NT2/D1 (cell line): ENCODE results near the gene CCDC124.

Experiments
- SUZ12 ChIP-seq: IDR thresholded peaks from 2 replicates; pipeline ENCODE4 v1.6.1; 2011; ENCODE audit not compliant: insufficient read length, insufficient read depth; ENCODE audit errors: extremely low read depth
- YY1 ChIP-seq: IDR thresholded peaks from 2 replicates; pipeline ENCODE4 v1.6.1; 2011; ENCODE audit not compliant: insufficient read length, insufficient read depth
- ZNF274 ChIP-seq: IDR thresholded peaks from 2 replicates; pipeline ENCODE4 v1.6.1; 2011; ENCODE audit warnings: mild to moderate bottlenecking, low read depth, low read length

DNA sequence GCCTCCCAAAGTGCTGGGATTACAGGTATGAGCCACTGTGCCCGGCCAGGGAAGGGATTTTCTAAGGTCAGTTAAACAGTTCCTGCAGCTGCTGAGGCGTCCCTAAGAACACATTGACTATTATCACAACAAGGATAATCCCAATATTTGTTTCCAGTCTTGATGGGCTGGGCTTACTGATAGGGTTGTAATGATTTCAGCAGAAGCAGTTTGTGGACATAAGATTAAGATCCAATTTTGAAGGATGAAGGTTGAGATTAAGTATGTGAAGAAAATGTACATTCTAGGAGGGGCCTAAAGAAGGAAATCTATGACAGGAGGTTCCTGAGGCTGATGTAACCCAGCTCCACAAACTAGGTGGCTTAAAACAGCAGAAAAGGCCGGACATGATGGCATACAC, 10.7 kb upstream of the CCDC124 start:
- TF ChIP-seq SUZ12 (no peak), YY1 (no peak), ZNF274 (no peak)
